GM12873 (cell line): ENCODE measurements around the gene PKHD1.

ENCODE experiments used
- TF ChIP-seq, protein P1 (sequence below): IDR thresholded peaks from 2 replicates; pipeline ENCODE4 v1.5.1; 2012; ENCODE audit warnings: low read depth, mild to moderate bottlenecking, moderate library complexity, low read length, control low read depth; ENCODE audit not compliant: insufficient read depth; ENCODE audit errors: missing control alignments

Gene PKHD1, protein sequence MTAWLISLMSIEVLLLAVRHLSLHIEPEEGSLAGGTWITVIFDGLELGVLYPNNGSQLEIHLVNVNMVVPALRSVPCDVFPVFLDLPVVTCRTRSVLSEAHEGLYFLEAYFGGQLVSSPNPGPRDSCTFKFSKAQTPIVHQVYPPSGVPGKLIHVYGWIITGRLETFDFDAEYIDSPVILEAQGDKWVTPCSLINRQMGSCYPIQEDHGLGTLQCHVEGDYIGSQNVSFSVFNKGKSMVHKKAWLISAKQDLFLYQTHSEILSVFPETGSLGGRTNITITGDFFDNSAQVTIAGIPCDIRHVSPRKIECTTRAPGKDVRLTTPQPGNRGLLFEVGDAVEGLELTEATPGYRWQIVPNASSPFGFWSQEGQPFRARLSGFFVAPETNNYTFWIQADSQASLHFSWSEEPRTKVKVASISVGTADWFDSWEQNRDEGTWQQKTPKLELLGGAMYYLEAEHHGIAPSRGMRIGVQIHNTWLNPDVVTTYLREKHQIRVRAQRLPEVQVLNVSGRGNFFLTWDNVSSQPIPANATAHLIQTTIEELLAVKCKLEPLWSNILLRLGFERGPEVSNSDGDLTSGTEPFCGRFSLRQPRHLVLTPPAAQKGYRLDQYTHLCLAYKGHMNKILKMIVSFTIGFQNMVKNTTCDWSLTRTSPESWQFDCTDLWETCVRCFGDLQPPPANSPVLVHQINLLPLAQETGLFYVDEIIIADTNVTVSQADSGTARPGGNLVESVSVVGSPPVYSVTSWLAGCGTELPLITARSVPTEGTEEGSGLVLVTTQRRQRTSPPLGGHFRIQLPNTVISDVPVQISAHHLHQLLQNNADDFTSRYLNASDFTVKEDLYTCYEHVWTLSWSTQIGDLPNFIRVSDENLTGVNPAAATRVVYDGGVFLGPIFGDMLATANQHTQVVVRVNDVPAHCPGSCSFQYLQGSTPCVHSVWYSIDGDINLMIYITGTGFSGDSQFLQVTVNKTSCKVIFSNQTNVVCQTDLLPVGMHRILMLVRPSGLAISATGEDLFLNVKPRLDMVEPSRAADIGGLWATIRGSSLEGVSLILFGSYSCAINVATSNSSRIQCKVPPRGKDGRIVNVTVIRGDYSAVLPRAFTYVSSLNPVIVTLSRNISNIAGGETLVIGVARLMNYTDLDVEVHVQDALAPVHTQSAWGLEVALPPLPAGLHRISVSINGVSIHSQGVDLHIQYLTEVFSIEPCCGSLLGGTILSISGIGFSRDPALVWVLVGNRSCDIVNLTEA (N-terminal part only)

DNA sequence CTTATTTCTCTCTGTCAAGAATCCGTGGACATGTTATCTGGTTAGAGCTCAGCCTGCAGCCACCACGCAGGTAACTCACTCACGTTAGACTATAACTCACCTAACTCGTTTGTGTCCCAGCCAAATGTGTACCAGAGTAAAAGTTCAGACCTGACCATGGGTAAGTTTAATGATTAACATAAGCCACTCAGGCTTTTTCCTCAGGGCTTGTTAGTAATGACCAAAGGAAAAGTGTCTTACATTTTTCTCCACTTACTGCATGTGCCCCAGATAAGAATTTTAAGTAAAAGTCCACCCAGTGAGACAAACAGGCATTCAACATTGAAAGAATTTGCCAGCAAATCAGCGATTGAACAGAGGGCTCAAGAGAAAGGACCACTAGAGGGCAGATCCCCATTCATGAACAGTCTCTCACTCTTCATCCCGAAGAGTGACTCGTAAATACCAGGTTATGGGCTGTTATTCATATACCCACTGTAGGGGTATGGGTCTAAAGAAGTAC, at the start of gene PKHD1:
Gene PKHD1 (minus strand): TSS at position 116 of the 502 bp plus-strand sequence. CDS start 2,680 bp downstream, outside the sequence.
- TF ChIP-seq, protein P1, sequence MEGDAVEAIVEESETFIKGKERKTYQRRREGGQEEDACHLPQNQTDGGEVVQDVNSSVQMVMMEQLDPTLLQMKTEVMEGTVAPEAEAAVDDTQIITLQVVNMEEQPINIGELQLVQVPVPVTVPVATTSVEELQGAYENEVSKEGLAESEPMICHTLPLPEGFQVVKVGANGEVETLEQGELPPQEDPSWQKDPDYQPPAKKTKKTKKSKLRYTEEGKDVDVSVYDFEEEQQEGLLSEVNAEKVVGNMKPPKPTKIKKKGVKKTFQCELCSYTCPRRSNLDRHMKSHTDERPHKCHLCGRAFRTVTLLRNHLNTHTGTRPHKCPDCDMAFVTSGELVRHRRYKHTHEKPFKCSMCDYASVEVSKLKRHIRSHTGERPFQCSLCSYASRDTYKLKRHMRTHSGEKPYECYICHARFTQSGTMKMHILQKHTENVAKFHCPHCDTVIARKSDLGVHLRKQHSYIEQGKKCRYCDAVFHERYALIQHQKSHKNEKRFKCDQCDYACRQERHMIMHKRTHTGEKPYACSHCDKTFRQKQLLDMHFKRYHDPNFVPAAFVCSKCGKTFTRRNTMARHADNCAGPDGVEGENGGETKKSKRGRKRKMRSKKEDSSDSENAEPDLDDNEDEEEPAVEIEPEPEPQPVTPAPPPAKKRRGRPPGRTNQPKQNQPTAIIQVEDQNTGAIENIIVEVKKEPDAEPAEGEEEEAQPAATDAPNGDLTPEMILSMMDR, result peak; percentile 61

DNA sequence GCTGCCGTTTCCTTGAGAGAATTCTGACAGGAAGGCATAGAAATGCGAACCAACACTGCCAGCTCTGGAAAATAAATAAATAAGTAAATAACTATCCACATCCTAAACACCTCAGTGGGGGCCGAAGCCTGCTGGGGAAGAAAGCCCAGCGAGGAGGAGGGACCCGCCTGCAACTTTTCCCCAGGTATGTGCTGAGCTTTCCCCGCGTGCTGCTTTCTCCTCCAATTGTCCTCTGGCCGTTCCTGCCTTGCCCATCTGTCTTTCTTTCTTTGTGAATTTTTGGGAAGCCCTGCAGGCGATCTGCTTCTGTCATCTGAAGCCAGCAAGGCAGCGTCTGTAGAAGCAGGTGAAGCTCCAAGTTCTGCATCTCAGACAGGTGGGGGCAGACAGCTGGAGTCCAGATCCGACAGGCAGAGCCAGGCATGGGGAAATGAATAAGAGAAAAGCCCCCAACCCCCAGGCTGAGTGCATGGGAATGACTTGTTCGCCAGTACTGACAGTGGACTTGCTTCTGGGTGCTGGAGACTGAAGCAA, 49.6 kb upstream of the PKHD1 start:
- TF ChIP-seq, protein P1, result no peak

DNA sequence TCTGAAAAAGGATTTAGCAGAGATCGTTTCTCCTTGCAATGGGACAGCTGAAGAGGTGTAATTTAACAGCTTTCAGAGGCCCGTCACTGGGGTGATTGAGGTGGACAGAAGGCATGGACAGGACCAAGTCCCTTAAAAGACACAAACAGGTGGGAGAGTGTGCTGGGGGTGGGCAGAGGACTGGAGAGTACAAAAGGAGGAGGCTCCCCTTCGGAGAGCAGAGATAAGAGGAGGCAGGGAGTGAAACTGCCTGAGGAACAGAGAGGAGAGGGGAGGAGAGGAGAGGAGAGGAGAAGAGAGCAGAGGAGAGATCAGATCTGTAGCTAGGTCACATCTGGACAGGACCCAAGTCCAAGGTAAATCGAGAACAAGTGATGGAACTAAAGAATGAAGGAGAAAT, 48.6 kb upstream of the PKHD1 start:
- TF ChIP-seq, protein P1, result no peak

DNA sequence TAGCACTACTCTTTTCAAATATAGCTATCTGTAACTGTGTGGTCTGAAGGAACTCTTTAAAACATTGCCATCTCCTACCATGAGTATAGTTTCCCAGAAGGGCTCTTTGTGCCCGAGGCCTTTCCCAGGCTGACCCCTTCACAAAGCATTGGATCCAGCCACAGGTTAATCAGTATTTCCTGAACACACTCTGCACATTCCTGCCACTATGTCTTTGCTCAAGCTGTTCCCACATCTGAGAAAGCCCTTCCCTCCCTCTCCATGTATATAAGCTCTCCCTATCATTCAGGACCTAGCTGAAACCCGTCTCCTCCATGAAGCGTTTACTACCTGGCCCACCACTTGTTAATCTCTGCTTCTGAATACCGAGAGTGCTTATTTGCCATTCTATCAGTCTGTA, 47.8 kb upstream of the PKHD1 start:
- TF ChIP-seq, protein P1, result no peak

DNA sequence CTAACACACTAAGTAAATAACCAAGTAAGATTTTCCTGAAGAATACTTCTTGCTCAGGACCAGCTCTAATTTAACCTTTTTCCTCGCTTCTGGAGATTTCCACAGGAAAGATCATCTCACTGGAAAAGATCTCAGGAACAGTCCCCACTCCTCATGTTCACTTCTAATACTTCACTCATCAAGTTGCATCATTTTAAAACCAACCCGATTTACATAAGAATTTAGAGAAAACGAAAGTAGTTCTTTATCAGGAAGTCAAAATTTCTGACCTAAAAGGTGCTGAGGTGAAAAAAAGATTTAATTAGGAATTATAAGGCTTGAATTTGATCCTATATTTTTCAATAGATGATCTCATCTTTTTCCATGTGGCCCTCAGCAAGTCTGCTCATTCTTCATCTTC, 46.6 kb upstream of the PKHD1 start:
- TF ChIP-seq, protein P1, result no peak

DNA sequence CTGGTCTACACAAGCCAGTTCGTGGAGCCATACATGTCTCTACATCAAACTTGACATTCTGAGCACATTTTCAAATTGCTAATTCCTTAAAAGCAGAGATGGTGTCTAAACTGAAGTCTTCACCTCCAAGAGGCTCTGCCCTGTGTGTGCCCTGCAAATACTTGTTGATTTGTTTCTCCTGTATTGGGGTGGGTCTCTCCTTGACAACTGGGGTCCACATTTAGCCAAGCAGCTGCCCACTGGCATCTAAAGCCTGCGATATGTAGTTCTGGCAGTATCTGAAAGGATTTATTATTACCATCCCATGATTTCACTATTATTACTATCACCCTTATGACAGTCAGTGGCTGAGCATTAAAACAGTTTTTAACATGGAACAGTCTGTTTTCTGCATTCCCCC, 45.9 kb upstream of the PKHD1 start:
- TF ChIP-seq, protein P1, result no peak
